ENCODE data around the gene LCOR.

Gene LCOR

DNA sequence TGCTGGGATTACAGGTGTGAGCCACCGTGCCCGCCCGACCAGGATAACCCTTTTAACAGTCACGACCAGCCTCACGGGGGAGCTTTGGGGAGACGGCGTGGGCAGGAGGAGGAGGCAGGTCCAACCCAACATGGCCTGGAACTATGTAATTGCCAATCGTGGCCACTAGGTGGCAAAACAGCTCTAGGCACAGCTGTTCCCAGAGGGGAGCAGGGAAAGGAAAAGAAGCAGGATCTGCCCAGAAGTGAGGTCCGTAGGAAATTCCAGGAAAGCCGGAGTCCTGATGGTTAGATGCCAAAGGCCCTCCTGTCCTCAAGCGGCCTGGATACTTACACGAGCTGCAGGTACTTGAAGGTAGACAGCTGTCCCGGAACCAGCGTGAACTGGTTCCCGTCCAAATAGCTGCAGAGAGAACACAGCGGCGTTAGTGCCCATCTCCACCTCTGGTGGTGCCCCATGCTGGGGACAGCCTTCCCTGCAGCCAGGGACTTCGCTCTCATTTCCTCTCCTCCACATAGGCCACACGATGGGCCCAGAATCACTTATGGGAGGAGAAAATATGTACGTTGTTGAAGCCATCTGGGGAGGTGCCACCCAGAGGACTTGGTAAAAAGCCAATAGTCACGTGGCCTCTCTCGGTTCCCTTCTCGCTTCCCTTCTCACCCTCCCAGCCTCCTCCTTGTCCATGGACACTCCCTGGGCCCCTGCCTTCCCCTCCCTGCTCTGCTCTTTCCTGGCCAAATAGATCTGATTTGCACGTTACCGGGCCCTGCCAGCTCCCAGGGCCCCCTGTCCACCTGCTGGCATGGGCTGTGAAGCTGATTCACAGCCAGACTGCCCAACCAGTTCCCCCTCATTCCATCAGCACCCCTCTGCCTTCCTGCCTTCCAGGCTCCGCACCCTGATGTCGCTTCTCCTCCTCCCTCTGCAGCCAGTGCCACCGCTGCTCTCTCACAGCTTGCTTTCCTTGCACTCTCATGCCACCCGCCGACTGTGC lies 205.6 kb downstream of the LCOR start:
- peak; percentile 36 for DNase-seq

DNA sequence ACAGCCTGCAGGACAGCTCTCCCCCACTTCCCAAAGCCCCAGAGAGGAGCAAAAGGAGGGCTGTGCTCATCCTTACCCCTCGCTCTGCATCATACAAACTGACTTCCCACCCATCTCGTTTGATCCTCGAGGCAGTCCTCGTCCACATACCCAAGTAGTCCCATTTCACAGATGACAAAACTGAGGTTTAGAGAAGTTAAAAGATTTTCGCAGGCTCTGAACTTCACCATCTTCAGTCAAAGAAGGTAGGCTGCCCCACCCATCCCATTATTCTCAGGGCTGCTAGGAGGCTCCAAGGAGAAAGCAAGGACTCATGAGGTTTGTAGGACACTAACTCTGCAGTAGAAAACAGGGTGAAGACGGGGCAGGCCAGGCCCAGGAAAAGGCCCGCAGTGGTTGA lies 206.6 kb downstream of the LCOR start:
- DNase-seq: no peak

DNA sequence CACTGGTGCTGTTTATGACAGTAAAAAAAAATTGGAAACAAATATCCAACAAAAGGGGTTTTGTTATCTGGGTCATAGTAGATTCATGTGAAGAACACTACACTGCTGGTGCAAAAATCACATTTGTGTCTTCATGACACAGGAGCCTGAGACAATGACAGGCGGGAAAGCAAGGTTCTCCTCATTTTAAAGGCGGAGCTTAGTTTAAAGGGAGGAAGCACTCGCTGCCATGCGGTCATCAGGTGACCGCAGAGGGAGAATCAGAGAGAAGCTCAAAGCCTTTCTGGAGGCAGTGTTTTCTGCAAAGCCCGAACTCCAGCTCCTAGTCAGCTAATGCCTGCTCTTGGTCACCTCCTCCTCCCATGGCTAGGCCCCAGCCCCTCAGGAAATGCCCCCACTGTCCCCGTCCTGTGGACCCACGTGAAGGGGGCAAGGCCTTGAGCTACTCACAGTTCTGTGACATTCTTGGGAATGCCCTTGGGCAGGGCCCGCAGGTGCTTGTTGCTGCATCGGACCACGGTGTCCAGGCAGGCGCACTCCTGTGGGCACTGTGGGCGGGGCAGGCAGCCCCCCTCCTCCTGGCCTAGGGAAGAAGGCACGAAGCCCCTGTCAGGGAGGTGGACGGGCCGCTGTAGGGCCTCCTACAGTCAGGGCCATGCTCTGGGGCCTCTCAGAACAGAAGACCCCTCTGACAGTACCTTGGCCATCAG lies 207.6 kb downstream of the LCOR start:
- no peak for DNase-seq

DNA sequence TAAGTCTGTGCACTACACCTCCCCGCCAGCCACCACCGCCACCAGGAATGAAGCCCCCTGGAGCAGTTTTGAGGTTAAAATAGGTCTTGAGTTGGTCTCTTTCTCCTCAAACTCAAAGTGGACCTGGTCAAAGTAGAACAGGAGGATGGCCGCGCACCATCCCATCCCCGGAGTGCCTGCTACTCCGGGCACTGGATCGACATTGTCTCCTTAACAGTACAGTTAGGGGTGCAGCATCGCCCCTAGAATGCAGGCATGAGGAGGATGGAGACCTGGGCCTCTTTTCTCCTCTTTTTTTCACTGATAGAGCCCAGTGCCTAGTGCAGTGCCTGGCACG lies 208.1 kb downstream of the LCOR start:
- DNase-seq: no peak

DNA sequence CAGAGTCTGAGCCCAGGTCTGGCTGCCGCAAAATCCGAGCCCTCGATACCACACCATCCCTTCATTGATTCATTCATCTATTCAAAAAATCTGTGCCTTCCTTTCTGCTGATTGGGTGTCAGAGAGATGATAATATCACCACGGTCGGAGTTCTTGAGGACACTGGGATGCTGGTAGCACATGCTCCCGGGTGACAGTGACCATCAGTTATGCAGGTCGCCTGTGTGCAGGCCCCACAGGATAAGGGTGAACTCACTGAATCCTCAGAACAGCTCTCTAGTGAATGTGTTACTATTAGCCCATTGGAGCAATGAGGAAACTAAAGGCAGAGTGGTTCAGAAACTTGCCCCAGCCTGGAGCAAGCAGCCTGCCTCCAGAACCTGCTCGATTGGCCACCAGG lies 208.6 kb downstream of the LCOR start:
- no peak for DNase-seq

DNA sequence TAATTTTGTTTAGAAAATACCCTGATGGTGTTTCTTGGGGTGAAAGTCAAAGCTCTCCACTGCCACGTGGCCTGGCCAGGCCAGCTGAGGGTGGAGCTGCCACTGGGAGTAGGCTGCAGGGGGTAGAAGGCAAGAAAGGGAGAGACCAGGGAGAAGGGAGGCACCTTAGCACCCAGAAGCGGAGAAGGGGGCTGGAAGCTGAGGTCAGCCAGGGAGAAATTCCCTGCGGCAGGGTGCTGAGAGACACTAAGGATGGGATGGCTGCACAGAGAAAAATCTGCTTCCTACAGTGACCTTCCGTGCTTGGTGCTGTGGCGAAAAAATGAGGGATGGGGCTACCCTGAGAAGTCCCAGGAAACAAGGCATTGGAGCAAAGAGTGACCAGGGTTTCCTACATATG lies 210.0 kb downstream of the LCOR start:
- DNase-seq: no peak

DNA sequence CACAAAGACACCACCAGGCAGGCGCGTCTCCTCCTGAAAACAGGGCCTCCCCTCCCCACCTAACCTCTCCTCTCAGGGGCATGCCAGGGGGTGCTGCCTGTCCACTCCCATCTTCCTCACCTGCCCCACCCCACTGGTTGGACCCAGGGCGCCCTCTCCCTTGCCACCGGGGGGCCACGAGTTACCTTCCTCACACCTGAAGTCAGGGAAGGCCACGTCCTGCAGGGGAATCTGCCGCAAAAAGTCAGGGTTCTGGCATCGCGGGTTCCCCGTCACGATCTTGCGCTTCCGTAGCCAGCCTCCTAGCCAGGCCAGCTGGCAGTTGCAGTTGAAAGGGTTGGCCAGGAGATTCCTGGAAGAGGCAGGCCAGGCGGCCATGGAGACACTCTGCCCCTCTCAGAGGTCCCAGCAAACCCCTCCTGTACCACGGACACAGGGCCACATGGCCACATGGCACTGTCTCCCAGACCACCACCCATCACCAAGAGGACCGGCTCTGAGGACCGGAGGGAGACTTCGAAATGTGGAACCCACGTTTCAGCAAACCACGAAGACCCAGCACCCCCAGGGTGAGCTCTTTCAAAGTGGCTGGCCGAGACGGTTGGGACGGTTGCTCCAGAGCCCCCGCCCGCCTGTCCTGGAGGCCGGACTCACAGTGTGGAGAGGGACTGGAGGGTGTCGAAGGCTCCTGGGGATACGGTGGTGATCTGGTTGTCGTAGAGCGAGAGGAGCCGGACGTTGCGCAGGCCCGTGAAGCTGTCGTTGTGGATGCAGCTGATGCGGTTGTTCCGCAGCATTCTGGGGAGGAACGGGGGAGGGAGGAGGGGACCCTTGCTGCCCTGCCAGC lies 210.8 kb downstream of the LCOR start:
- no peak for DNase-seq

DNA sequence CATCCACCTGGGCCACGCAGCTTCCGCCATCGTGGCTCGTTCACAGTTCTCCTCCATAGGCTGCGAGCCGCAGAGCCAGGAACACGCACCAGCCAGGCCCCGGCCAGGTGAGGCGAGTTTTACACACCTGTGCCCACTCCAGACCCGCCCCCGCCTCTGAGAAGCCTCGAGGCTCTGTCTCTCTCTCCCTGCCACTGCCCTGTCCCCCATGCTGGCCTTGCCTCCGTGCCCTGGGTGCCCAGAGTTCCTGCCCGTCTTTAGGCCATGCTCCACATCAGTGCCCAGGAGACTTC lies 211.4 kb downstream of the LCOR start:
- DNase-seq: no peak

Data from NCI-H2107 (cell line).